ENCODE data around the gene TMX2.
"Not testable (repeated sequence)": the region's sequence is repeated elsewhere in the genome, so short reads cannot be mapped to it uniquely, and the experiment has no call there.

Gene TMX2

DNA sequence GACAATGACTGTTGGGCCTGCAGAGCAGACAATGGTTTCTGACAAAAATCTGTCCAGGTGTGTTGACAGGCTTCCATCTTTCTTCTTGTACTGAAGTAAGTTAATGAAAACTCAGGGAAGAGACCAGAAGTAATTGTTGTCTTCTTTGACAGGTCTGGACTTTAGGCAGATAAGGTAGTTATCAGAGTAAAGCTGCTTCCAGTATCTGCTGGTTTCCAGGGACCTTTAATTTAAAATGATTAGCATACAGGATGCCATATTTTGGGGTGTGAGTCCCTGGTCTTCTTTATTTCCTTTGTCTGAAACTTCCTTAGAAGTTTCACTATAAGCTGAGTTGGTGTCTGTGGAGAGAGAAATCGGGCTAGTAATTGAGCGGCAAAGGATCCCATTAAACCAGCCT, 1.4 kb downstream of the TMX2 start:
- no peak for DNase-seq (ENCODE audit: low read depth, low spot score)

DNA sequence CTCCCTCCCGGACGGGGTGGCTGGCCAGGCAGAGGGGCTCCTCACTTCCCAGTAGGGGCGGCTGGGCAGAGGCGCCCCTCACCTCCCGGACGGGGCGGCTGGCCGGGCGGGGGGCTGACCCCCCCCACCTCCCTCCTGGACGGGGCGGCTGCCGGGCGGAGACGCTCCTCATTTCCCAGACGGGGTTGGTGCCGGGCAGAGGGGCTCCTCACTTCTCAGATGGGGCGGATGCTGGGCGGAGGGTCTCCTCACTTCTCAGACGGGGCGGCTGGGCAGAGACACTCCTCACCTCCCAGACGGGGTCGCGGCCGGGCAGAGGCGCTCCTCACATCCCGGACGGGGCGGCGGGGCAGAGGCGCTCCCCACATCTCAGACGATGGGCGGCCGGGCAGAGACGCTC, 4.3 kb downstream of the TMX2 start:
- DNase-seq (ENCODE audit: low read depth, low spot score), result not testable (repeated sequence)

DNA sequence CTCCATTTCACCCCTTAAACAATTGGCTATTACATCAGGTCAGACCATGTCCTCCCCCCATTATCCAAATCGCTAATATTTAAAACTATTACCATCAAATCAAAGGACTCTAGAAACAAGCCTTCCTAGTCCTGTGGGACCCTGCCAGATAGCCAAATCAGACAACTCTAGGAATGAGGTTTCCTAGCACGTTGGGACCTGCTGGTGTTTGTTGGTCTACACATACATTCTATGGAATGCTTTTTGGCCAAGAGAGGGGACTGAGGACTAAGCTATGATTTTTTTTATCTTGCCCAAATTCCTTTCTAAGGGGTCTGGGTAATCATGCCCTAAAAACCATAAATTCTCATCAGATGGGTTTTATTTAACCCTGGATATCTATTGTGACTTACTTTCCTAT, 14.8 kb downstream of the TMX2 start:
- DNase-seq (ENCODE audit: low read depth, low spot score), result no peak

DNA sequence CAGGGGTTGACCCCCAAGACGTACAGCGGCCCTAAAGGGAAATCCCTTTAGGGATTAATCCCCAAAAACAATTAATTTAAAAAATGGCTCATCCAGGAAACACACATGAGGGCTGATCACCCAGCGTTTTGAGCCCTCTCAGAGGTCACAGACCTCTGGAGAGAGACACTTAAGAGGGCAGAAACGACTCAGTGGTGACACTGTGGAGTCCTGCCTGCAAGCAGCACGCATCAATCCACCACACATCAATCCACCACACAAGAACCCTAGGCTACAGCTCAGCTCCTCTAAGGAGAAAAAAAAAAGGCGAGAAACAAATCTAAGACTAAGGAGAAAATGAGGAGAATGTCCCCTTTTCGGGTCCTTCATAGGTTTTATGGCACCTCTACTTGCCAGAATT, 16.4 kb downstream of the TMX2 start:
- no peak for DNase-seq (ENCODE audit: low read depth, low spot score)

DNA sequence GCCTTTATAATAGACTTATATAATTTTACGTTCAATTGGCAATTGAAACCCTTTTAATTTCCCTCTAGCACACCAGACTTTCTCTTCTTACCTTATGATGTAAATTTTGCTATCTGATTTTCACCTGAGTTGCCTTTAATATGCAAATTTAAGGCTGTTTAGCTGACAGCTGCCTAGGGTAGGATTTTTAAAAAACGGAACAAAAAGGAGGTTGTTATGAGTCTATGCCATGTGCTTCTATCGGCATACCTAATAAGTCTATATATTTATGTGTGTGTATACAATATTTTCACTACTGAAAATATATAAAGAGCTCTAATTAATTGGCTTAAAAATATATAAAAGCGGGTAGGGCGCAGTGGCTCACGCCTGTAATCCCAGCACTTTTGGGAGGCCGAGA, 17.1 kb downstream of the TMX2 start:
- no peak for DNase-seq (ENCODE audit: low read depth, low spot score)

DNA sequence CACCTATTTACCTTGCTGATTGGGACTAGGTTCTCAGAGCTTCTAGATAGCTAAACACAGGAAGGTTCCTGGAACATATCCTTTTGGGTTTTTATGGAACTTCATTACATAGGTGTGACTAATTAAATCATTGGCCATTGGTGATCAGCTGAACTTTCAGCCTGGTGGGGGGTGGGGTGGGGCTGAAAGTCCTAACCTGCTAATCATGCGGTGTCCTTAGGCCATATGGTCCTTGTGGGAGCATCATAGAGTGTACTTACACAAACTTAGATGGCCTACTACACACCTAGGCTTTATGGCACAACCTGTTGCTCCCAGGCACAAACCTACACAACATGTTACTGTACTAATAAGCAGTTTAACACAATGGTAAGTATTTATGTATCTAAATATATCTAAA, 20.3 kb downstream of the TMX2 start:
- DNase-seq (ENCODE audit: low read depth, low spot score), result no peak

DNA sequence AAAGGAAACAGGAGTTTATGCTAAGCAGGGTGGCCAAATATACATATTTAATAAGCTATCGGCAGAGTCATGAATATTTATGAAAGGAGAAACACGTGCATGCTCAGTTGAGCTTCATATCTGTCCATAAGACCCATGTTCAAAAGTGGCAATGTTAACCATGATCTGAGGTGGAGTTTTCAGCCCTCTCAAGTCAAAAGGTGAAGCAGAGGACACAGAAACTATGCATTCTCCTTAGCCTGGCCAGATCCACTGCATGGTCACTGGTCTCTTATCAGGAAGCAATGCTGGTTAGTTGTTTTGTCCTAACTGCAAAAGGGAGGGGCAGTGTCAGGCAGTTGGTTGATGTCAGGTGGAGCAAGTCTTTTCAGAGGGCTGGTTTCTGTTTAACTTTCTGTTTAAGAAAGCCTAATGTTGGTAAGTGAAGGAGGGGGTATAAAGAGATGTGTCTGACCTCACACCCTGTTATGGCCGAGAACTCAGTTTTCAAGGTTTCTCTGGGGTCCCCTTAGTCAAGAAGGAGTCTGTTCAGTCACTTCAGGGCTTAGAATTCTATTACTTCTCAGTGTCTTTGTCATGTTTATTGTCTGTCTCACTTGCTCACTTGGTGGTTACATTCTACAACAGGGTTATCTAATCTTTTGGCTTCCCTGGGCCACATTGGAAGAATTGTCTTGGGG, 23.4 kb downstream of the TMX2 start:
- DNase-seq (ENCODE audit: low read depth, low spot score), result no peak

DNA sequence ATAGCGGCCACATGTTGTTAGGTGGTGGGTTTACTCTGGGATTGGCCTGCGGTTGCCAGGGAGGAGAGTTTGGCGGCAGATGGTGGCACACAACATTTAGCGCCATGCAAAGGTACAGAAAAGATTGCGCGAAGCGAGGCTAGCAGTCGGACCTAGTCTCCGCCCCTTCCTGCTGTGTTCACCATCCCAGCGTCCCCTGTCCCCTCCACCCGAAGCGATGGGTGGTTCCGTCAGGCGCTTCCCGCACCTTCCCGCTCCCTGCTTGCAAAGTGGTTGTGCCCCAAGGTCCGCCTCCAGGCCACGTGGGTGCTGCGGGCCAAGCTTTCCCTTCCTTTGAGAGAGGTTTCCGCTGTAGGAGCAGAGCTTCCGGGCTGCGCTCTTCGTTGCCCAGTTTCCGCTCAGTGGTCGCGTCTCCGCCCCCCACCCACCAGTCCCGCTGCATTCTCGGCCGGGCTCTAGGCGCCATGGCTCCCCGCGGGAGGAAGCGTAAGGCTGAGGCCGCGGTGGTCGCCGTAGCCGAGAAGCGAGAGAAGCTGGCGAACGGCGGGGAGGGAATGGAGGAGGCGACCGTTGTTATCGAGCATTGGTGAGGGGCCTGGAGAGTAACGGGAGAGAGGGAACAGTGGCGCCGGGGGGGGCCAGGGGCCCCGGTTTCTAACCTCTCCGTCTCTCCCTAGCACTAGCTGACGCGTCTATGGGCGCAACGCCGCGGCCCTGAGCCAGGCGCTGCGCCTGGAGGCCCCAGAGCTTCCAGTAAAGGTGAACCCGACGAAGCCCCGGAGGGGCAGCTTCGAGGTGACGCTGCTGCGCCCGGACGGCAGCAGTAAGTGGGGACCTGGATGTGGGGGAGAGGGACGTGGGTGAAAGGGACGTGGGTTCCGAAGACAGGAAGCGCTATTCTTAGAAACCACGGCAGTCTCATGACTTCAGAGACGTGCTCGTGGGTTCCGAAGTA, 29.0 kb downstream of the TMX2 start, which contains the start of gene SELENOH:
TSS of gene SELENOH (plus strand) at position 360 of the 955 bp plus-strand sequence. CDS start at position 465, 105 bp downstream.
- DNase-seq (ENCODE audit: low read depth, low spot score), result peak; percentile 90

DNA sequence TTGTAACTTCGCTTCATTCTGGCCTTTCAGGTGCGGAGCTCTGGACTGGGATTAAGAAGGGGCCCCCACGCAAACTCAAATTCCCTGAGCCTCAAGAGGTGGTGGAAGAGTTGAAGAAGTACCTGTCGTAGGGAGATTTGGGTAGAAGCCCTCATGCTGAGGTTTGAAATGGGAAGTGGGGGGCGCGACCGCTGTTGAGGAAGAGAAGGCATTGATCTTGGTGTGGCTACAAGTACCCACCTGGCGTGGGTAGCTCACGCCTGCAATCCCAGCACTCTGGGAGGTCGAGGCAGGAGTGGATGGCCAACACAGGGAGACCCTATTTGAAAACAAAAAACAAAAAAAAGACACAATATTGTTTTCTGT, 29.7 kb downstream of the TMX2 start:
- no peak for DNase-seq (ENCODE audit: low read depth, low spot score)

DNA sequence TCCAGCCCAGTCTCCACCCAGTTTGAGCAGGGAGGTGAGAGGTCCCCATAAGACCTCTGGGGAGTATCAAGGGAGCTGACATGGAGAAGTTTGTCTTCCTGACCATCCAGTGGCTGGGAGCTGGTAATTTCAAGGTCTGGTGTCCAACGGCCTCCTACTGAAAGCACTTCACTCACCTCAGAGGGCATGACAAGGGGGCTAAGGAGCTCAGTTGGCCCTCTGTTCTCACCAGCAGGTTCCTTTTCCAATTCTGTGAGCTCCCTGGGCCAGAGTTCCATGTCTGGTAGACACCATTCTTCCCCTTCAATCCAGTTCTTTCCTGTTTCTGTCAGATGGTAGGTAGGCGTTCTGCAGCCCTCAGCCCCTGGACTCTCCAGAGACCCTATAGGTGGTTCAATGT, 32.0 kb downstream of the TMX2 start:
- DNase-seq (ENCODE audit: low read depth, low spot score), result no peak

DNA sequence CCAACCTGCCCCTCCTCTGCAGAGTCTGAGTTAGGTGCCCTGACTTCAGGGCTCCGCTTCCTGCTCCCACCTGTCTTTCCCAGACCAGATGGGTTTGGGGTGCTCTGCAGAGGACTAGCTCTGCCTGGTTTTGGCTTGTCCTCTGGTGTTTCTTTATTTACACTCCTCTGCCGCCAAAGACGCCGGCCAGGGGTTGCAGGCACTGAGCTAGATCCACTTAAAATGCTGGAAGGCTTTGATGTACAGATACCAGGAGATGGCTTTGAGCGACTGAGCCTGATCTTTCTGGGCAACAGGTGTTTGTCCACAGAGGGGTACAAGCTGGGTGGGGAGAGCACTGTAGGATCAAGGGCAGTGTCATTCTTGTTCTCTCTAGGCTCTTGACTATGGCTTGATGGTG, 32.8 kb downstream of the TMX2 start:
- no peak for DNase-seq (ENCODE audit: low read depth, low spot score)

DNA sequence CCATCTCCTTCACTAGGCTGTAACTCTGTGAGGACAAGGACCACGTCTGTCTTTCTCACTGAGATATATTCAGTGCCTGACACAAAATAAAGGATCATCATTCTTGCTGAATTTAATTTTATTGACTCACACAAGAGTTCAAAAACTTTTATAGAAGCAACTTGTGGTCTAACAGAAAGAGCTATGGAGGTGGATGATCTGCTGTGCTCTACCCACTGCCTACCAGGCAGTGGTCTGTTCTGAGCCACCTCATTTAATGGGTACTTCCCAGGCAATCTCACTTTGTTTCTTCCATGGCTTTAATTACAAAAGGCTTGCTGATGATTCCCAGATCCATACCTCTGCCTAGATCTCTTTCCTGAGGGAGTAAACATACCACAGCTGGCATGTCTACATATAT, 34.5 kb downstream of the TMX2 start:
- no peak for DNase-seq (ENCODE audit: low read depth, low spot score)

DNA sequence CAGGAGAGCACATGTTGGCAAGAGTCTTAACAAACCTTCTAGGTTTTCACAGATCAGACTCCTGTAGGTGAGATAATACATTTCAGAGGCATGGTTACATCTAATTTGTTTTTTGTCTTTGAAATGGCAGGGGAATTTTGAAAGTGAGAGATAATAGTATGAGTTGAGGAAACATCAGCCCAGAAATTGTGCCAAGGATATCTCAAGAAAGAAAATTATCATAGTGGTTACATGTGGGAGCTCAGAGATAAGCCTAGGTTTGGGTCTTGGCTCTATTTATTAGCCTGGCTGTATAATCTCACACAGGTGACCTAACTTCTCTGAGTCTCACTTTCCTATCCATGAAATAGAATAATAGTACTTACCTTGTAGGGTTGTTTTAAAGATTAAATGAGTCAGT, 38.8 kb downstream of the TMX2 start:
- DNase-seq (ENCODE audit: low read depth, low spot score), result no peak

DNA sequence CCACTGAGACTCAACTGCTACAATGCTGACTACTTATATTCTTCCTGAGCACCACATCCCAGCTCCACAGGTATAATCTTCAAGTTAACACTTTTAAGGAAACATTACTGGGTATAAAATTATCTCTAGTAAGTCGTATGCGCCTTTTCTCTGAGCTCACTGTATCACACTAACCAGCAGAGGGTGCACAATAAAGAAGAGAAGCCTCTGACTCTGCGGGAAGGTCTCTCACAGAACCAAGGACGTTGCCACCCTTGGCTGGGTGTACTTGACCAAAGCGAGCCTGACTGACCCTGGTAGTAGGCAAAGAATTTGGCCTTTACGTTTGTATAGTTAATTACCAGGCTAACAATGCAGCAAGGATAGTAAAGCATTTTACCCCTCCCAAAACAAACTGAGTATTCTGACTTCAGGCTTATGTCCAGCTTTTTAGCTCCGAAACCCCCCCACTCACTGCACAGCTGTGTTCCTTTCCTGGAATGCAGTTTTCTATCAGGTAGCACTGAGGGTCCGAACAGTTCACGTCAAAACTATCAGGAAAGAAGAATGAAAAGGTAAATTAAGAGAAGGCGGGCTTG, 39.4 kb downstream of the TMX2 start, which contains the start of gene BTBD18:
TSS of gene BTBD18 (minus strand) at position 144 of the 578 bp plus-strand sequence. CDS start 631 bp downstream, outside the sequence.
- DNase-seq (ENCODE audit: low read depth, low spot score), result no peak

DNA sequence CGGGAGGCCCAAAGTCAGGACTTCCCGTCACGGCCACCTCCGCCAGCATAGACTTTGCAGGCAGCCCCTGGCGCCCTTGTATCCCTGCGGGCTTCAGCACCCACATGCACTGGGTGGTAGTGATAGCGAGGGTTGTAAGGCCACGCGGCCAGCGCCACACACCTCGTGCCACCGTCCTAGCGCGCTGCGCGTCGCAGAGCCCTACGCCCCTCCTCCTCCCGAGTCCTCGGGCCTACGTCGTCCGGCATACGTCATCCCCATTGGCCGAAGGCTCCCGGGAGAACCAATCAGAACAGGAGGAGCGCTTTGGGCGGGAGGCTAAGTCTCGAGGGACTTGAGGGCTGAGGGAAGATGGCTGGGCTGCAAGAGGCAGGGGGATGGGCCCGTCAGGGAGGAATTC, 40.6 kb downstream of the TMX2 start:
- no peak for DNase-seq (ENCODE audit: low read depth, low spot score)

DNA sequence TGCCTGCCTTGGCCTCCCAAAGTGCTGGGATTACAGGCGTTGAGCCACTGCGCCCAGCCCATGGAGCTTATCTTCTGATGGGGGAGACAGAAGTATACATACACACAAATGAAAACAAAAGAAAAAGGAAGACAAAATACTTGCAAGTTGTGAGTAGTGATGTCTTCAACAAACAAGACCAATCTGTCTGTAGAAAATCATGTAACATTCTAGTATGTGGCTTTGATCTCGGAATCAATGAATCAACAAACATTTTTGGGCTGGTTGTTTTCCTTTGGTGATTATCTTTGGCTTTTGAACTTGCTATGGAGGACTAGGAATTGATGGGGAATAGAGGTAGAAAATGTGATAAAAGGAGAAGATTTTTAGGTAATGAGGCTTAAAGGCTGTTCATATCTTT, 45.8 kb downstream of the TMX2 start:
- no peak for DNase-seq (ENCODE audit: low read depth, low spot score)

DNA sequence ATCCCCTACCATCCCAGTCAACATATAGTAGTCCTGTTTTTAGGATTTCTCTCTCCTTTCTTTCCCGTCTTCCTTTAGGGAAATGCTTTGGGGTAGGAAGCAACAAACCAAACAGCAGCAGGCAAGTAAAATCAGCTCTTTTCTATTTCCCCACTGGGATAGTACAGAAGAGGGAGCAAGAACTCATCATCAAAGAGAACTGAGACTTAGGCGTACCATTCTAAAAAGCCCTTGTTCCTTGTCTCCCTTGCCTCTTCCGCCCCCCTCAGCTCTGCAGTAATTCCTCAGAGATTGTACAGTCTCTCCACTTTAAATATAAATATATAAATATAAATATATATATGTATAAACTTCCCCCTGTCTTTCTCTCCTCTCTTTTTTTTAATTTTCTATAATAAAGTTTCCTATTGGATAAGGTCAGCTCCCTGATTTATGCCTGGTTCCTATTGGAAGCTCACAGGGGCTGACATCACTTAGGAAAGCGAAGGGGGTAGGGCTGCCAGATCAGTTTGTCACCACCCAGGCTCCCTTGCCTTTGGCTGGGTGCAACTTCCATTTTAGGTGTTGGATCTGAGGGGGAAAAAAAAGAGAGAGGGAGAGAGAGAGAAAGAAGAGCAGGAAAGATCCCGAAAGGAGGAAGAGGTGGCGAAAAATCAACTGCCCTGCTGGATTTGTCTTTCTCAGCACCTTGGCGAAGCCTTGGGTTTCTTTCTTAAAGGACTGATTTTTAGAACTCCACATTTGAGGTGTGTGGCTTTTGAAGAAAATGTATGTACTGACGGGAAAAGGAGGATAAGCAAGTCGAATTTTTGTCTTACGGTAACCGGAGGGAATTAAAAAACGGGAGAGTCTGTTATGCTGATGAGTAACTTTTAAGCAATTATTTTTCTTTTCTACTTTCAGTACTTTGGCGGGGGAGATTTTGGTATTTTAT, 49.2 kb downstream of the TMX2 start, which contains the start of gene CTNND1:
TSS of gene CTNND1 (plus strand) at position 502 of the 934 bp plus-strand sequence. CDS start 29,677 bp downstream, outside the sequence.
- DNase-seq (ENCODE audit: low read depth, low spot score), result peak; percentile 93

DNA sequence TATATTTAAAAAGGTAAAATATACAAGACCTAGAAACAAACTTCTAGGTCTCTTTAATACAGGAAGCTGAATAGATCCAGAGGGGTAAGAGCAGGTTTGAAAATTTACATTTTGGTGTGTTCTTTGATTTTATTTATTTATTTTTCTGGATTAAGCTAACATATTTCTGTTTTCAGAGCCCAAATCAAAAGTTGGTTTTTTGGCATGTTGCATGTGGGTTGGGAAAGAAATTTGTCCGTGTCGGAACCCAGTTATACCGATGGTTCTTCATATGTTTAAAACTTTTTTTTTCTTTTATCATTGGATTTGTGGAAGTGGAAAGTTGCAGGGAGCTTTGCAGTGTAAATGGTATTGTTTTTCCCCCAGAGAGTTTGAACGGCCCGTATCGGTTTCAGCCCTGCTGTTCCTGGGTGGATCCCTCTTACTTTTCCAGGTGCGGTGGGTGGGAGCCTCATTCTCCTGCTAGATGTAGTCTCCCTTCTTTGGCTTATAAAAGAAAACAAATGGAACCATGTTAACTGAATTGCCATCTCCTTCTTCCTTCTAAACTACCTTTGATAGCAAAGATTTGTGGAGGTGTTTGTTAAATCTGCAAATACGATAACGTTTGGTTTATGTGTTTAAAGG, 50.0 kb downstream of the TMX2 start:
- DNase-seq (ENCODE audit: low read depth, low spot score), result no peak

DNA sequence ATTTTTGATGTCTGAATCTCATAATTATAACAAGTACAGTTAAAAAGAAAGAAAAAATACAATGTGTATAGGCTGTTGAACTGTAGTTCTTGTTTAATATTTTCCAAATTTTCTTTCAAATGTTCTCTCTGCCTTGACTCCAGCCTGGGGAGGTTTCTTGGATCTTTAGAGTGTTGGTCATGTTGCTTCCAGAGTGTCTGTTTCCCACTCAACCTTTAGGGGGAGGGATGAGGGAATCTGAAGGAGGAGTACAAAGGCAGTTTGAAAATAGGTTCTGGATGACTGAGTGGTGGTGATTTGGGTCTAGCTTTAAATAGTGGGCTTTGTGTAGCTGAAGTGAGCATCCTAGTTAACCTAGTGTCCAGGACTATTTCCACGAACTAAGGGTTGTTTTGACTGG, 51.2 kb downstream of the TMX2 start:
- DNase-seq (ENCODE audit: low read depth, low spot score), result no peak

DNA sequence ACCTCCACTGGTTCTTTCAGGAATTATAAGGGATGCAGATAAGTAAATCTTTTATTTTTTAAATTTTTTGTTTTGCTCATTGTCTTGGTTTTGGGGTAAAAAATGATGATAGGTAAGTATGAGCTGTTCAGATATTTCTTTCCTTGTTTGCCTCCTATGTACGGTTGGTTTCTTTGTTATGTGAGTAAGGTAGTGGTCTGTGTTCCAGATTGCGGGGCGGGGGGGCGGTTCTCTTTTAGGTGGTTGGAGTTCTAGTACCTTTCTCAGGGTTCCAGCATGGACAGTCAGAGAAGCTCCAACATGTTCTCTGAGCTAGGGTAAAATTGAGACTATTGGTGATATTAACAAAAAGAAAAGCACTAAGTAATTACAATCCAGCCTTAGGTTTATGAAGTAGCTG, 51.6 kb downstream of the TMX2 start:
- DNase-seq (ENCODE audit: low read depth, low spot score), result no peak

DNA sequence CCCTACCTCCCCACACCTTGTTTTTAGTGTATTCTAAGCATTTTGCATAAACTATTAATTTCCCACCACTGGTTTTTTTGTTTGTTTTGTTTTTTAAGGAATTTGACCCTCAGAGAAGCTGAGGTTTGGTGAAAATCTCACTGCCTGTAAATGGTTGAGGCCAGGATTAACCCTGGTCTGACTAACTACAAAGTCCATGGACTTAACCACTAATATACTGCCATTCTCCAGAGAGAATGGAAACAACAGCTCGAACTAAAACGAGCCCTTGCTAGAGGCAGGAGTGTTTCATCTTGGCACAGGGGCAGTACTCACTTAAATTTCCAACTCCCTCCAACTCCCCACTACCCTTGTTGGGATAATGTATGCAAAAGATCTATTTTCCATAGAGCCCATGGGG, 52.2 kb downstream of the TMX2 start:
- no peak for DNase-seq (ENCODE audit: low read depth, low spot score)
